Heart left ventricle (tissue), 16 donors: ENCODE measurements around the gene TOP2B. TPM values are rescaled to one million over a fixed set of nuclear protein-coding genes. Genes with fewer than 3 reads are reported as not detected.

Experiments
- ATAC-seq, 4 donors: fragments of 200-7000 bp; cut with Tn5 transposase; one replicate each; pipeline ENCODE4 v1.9.1; 2020 to 2022; ENCODE audit warnings: moderate library complexity in 4 of 4, mild to moderate bottlenecking in 3 of 4, moderate number of reproducible peaks in 1 of 4
- DNase-seq, 5 donors: peaks; one replicate each; pipeline ENCODE4 v3.0.0-alpha.2; 2020
- H3K27ac ChIP-seq, 12 donors: fragments of 200-600 bp; sonication (generic) in 4 of 12; one replicate each; pipeline versions ENCODE4 v1.5.0 to v1.8.0; 2016 to 2022; ENCODE audit warnings: mild to moderate bottlenecking in 2 of 12
- H3K27me3 ChIP-seq, 9 donors: fragments of 200-600 bp; sonication (generic) in 2 of 9; one replicate each; pipeline versions ENCODE4 v1.5.1 to v1.8.0; 2016 to 2022; ENCODE audit warnings: mild to moderate bottlenecking in 3 of 9
- H3K36me3 ChIP-seq, 9 donors: fragments of 200-600 bp; sonication (generic) in 2 of 9; one replicate each; pipeline versions ENCODE4 v1.5.0 to v1.8.0; 2018 to 2022; ENCODE audit warnings: mild to moderate bottlenecking in 2 of 9
- H3K4me1 ChIP-seq, 12 donors: fragments of 200-600 bp; sonication (generic) in 4 of 12; one replicate each; pipeline versions ENCODE4 v1.5.0 to v1.8.0; 2016 to 2022; ENCODE audit warnings: mild to moderate bottlenecking in 3 of 12
- H3K4me3 ChIP-seq, 12 donors: fragments of 200-600 bp; sonication (generic) in 4 of 12; one replicate each; pipeline versions ENCODE4 v1.5.0 to v1.8.0; 2017 to 2022; ENCODE audit warnings: mild to moderate bottlenecking in 9 of 12, moderate library complexity in 4 of 12
- H3K9me3 ChIP-seq, 12 donors: fragments of 200-600 bp; sonication (generic) in 4 of 12; one replicate each; pipeline versions ENCODE4 v1.5.0 to v1.8.0; 2016 to 2022; ENCODE audit warnings: mild to moderate bottlenecking in 1 of 12
- CTCF ChIP-seq, 12 donors: fragments of 200-600 bp; sonication (generic) in 4 of 12; IDR thresholded peaks; one replicate each; pipeline versions ENCODE4 v1.5.0 to v1.8.0; 2018 to 2022; ENCODE audit warnings: antibody characterized with exemption in 12 of 12, mild to moderate bottlenecking in 5 of 12
- POLR2A ChIP-seq, 2 donors: fragments of 450-650 bp; IDR thresholded peaks; one replicate each; pipeline ENCODE4 v1.6.1; 2017; ENCODE audit warnings: antibody characterized with exemption in 2 of 2, mild to moderate bottlenecking in 2 of 2, moderate library complexity in 2 of 2
- WGBS, 4 donors: extraction: QIAGEN DNeasy Blood & Tissue Kit in 2 of 4; methylation state at CpG; one replicate each; pipeline versions ENCODE4 v1.1.5 to v1.1.7; 2013 to 2018; 5-methylcytosine and 5-hydroxymethylcytosine counted together
- intact Hi-C, 10 donors: fragments of 100-400 bp; cut with DNase I; formaldehyde crosslinking; loops; one replicate each; pipeline versions ENCODE4 v1.11.1 to v1.14.2; 2022
- polyA plus RNA-seq, 2 donors: library from polyadenylated mRNA; stranded (reverse); fragments of 200-250 nt; gene quantifications; one replicate each; pipeline ENCODE4 v1.2.3, GENCODE V29; 2013
- total RNA-seq, 9 donors: library from RNA; depleted of rRNA in 2 of 9; stranded (reverse); fragments of >200 nt in 2 of 9; fragmentation: NEBNext Ultra II Directional in 3 of 9; extraction: Animal tissue kit (Norgen Biotek cat#: 25700) in 3 of 9; gene quantifications; one replicate each; pipeline versions ENCODE4 v1.1.0 to v1.2.4, GENCODE V29; 2016 to 2023
- donor health status: ischemic (EF 13 %, LVEDD 7.1; RV severe dilation, severe dysfunction).
- donor health status: healthy with polysubstance abuse.
- donor health status: DM: no; HTN: yes; CAD: no.
- donor health status: DM: no; HTN: no; CAD: no.
- donor health status: ischemic (EF 25% LVEDD 6.9; RV normal size, moderate dysfunction).
- donor health status: ischemic (EF 25% LVEDD 5.7; RV mildly dilated, moderate dysfunction).
- donor health status: healthy.
- donor health status: DM: yes; HTN: yes; CAD: no.
- donor health status: ischemic (EF 35%, LVEDD 5.7; RV mildly dilated, moderate dysfunction).
- donor health status: nonischemic (EF 11% LVEDD 7.7; RV severe dilation, severe dysfunction).
- donor health status: DM: yes; HTN: yes; CAD: no.
- donor health status: PGD.
- donor health status: ischemic (EF 29% LVEDD 5.4; RV normal size, mild dysfunction).
- donor health status: nonischemic (EF 23%, LVEDD 6.1; RV moderate dilation, normal function).

Gene TOP2B
- total and polyA plus RNA-seq, 11 donors, result 33.1 to 124 (median 91.0) TPM

GRCh38 chr3:25588441-25589103 lies 76.1 kb downstream of the TOP2B start:
- TF ChIP-seq CTCF (IDR thresholded peaks at IDR 0.05) (no peak), POLR2A (IDR thresholded peaks at IDR 0.05) (no peak)
- Histone ChIP-seq H3K4me3 (no peak overlapping the region), H3K36me3 (peaks cover 0 to 5% (median 0%) of the 10 kb centered on the region in 9 donors), H3K27me3 (no peaks in the 10 kb centered on the region), H3K4me1 (peaks cover 0 to 53% (median 31%) of the 10 kb centered on the region in 12 donors), H3K27ac (peak overlapping the region; percentile 15 to 80 (median 70)), H3K9me3 (no peaks in the 10 kb centered on the region)
- 64 to 82% (median 76%) methylated on average over 8 of the region's 8 CpGs for WGBS, 4 donors
- DNase-seq (no peak), ATAC-seq (no peak)
- intact Hi-C loops, result loop anchor here in 1 of 10 donors (10.0 kb wide), 1 partner anchor 64 kb away; no protein-coding TSS in a partner anchor

GRCh38 chr3:25587975-25588374 lies 76.7 kb downstream of the TOP2B start:
- no peak for TF ChIP-seq POLR2A (IDR thresholded peaks at IDR 0.05)
- no peak for TF ChIP-seq CTCF (IDR thresholded peaks at IDR 0.05)
- WGBS, 4 donors, result 94 to 99% (median 97%) methylated on average over 2 of the region's 2 CpGs
- Histone ChIP-seq H3K27me3 (no peaks in the 10 kb centered on the region), H3K27ac (peak overlapping the region in 1 of 12 donors; percentile 2), H3K4me1 (peaks cover 0 to 47% (median 25%) of the 10 kb centered on the region in 12 donors), H3K9me3 (no peaks in the 10 kb centered on the region), H3K4me3 (no peak overlapping the region), H3K36me3 (peaks cover 0 to 11% (median 0%) of the 10 kb centered on the region in 9 donors)
- intact Hi-C loops, result loop anchor here in 1 of 10 donors (10.0 kb wide), 1 partner anchor 63 kb away; no protein-coding TSS in a partner anchor
- DNase-seq, result no peak
- no peak for ATAC-seq

- intact Hi-C loops, result loop anchor here in 1 of 10 donors (10.0 kb wide), 1 partner anchor 63 kb away; no protein-coding TSS in a partner anchor
- H3K4me3 ChIP-seq, result no peak overlapping the region
- H3K27me3 ChIP-seq, result no peaks in the 10 kb centered on the region
- DNase-seq, result no peak
- TF ChIP-seq CTCF (IDR thresholded peaks at IDR 0.05), result no peak
- no peak for TF ChIP-seq POLR2A (IDR thresholded peaks at IDR 0.05)
- no peak for ATAC-seq
- H3K4me1 ChIP-seq, result peaks cover 0 to 42% (median 21%) of the 10 kb centered on the region in 12 donors
- WGBS, 4 donors, result 52 to 63% (median 56%) methylated on average over 5 of the region's 5 CpGs
- no peaks in the 10 kb centered on the region for H3K9me3 ChIP-seq
- H3K27ac ChIP-seq, result peak overlapping the region in 2 of 12 donors; percentile 2 to 22
- H3K36me3 ChIP-seq, result peaks cover 0 to 16% (median 0%) of the 10 kb centered on the region in 9 donors
Measured at GRCh38 chr3:25587526-25587925, 77.2 kb downstream of the TOP2B start.

GRCh38 chr3:25587094-25587493 lies 77.6 kb downstream of the TOP2B start:
- WGBS, 4 donors, result 64 to 96% (median 81%) methylated on average over 1 of the region's 1 CpG
- H3K4me1 ChIP-seq, result peaks cover 0 to 39% (median 17%) of the 10 kb centered on the region in 12 donors
- H3K27me3 ChIP-seq, result no peaks in the 10 kb centered on the region
- intact Hi-C loops, result loop anchor here in 1 of 10 donors (10.0 kb wide), 1 partner anchor 62 kb away; no protein-coding TSS in a partner anchor
- peaks cover 0 to 20% (median 0%) of the 10 kb centered on the region in 9 donors for H3K36me3 ChIP-seq
- H3K4me3 ChIP-seq, result no peak overlapping the region
- H3K27ac ChIP-seq, result peak overlapping the region in 3 of 12 donors; percentile 2 to 22 (median 8)
- TF ChIP-seq POLR2A (IDR thresholded peaks at IDR 0.05) (no peak), CTCF (IDR thresholded peaks at IDR 0.05) (no peak)
- H3K9me3 ChIP-seq, result no peaks in the 10 kb centered on the region
- no peak for DNase-seq
- ATAC-seq, result peak in 1 of 4 donors; percentile 52
